Activated CD4-positive, alpha-beta T cell treated with anti-CD3 and anti-CD28 coated beads, Interleukin-2, amount 10 ng/mL, durations not matched to agents 7 days and 5 days (primary cell): ENCODE measurements around the gene ARID1B. TPM values are rescaled to one million over a fixed set of nuclear protein-coding genes. Genes with fewer than 3 reads are reported as not detected.

Experiments used
- CTCF ChIA-PET: fragments of 350-600 bp; sonication (Branson Sonifier 250); formaldehyde crosslinking; loops from one replicate; lab custom pipeline; 2021; ENCODE audit warnings: antibody characterized with exemption; lab: Charles Lee
- POLR2A ChIA-PET: fragments of 350-600 bp; sonication (Branson Sonifier 250); formaldehyde crosslinking; loops from one replicate; lab custom pipeline; 2021; ENCODE audit warnings: antibody characterized with exemption; lab: Charles Lee
- DNase-seq: peaks from one replicate; pipeline ENCODE4 v3.0.0-alpha.2; 2020
- H3K27ac Mint-ChIP-seq: one replicate; pipeline ENCODE4 v1.8.0; 2021; ENCODE audit warnings: mild to moderate bottlenecking, moderate library complexity, mixed read lengths
- H3K27me3 Mint-ChIP-seq: one replicate; pipeline ENCODE4 v1.8.0; 2021; ENCODE audit warnings: mixed read lengths
- H3K36me3 Mint-ChIP-seq: one replicate; pipeline ENCODE4 v1.8.0; 2021; ENCODE audit warnings: low read depth, mixed read lengths
- H3K4me1 Mint-ChIP-seq: one replicate; pipeline ENCODE4 v1.8.0; 2021; ENCODE audit warnings: mixed read lengths
- H3K4me3 Mint-ChIP-seq: one replicate; pipeline ENCODE4 v1.8.0; 2021; ENCODE audit warnings: mild to moderate bottlenecking, moderate library complexity, mixed read lengths
- H3K9me3 Mint-ChIP-seq: one replicate; pipeline ENCODE4 v1.8.0; 2021; ENCODE audit warnings: mixed read lengths
- total RNA-seq, 2 experiments: library from RNA; stranded (reverse); gene quantifications; one replicate each; pipeline ENCODE4 v1.2.3, GENCODE V29; 2021

The ARID1B gene
- total RNA-seq, 2 experiments from 2014 or later, result 76.8 to 89.6 TPM

DNA sequence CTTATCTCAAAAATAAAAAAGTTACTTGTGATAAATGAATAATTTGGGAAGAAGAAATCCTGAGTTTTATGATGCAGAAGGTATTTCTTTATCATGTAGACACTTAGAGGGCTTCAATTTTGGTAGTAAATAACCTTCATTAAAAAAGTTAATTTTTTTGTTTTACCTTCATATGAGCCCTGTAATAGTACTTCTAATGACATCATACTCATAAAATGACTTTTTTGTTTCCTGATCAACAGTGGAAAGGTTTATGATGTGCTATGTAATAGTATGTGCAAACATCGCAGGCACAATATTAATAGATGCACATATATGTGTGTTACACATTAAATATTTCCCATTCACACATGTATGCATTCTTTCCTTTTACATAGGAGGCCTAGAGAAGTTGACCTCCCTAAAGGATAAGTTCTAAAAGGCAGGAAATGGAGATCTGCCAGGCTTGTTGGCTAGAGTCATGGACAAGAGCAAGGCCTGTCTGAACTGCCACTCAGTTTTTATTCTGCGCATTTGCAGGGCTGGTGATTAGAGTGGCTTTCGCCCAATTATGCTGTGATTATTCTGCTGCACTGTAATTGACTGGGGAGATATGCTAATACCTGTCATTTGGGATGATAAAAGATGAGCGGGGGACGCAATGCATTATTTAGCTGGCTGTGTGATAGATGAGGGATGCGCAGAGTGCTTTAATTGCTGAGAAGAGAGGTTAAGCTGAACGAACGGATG, 273.5 kb downstream of the ARID1B start:
- ChIA-PET CTCF (no interaction called here), POLR2A (no interaction called here)
- Mint-ChIP-seq H3K4me3 (no peak overlapping the region), H3K36me3 (peaks cover 6% of the 10 kb centered on the region), H3K9me3 (peaks cover under 1% of the 10 kb centered on the region), H3K4me1 (peaks cover 18% of the 10 kb centered on the region), H3K27ac (no peak overlapping the region), H3K27me3 (no peaks in the 10 kb centered on the region)
- DNase-seq, result no peak

DNA sequence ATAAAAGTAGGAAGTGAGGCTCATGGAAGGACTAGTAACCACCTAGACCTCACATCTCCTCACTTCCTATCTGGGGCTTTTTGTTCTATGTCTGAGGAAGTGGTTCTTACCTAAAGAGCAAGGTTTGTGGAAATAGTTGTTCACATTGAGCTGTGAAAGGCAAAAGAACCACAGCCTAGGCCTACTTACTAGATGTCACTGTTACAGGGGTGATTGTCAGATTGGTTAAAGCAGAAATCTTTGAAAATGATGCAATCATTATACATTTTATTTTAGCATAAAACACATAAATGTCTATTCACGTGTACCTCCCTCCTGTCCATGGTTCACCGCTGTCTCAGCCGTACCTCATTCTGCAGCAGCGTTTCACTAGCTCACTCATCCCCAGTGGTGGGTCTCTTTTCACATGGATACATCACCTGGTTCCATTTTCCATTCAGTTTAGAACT, 277.4 kb downstream of the ARID1B start:
- H3K4me3 Mint-ChIP-seq, result no peak overlapping the region
- CTCF ChIA-PET, result interaction anchor here (0.6 to 1.6 kb wide), 6 partner anchors 9 to 62 kb away, joined by 3 to 4 read pairs (median 4); no protein-coding TSS in a partner anchor
- H3K9me3 Mint-ChIP-seq, result peaks cover 8% of the 10 kb centered on the region
- peak; percentile 50 for DNase-seq
- POLR2A ChIA-PET, result interaction anchor here (1.0 kb wide), 1 partner anchor 21 kb away, joined by 3 read pairs; no protein-coding TSS in a partner anchor
- H3K27ac Mint-ChIP-seq, result peak overlapping the region; percentile 86
- peaks cover 21% of the 10 kb centered on the region for H3K36me3 Mint-ChIP-seq
- H3K27me3 Mint-ChIP-seq, result no peaks in the 10 kb centered on the region
- H3K4me1 Mint-ChIP-seq, result peaks cover 30% of the 10 kb centered on the region

- Mint-ChIP-seq H3K4me1 (peaks cover 30% of the 10 kb centered on the region), H3K4me3 (no peak overlapping the region), H3K36me3 (peaks cover 21% of the 10 kb centered on the region), H3K27ac (no peak overlapping the region), H3K9me3 (peaks cover 8% of the 10 kb centered on the region), H3K27me3 (no peaks in the 10 kb centered on the region)
- CTCF ChIA-PET, result interaction anchor here (1.2 to 1.5 kb wide), 2 partner anchors 13 kb away, joined by 3 to 4 read pairs; no protein-coding TSS in a partner anchor
- POLR2A ChIA-PET, result interaction anchor here (0.6 kb wide), 1 partner anchor 51 kb away, joined by 4 read pairs; no protein-coding TSS in a partner anchor
- DNase-seq, result no peak
Observed at GRCh38 chr6:157055863-157056262, 278.7 kb downstream of the ARID1B start.

DNA sequence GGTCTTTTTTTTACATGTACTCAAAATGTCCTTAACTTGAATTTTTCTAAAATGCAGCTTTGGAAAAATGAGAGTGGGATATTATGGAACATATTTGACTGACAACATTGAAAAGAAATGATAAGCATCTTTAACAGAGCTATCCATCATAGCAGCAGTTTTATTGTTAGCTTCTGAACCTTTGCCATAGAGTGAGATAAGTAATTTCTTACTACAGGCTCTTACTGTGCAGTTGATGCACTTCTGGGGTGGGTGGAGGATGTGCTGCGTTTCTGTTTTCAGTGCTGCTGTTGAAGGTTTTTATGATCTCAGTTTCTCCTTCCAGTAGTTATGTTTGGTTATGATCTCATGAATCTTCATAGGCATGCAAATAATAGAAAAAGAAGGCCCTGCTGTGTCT, 279.1 kb downstream of the ARID1B start:
- no peak for DNase-seq
- H3K36me3 Mint-ChIP-seq, result peaks cover 21% of the 10 kb centered on the region
- H3K4me3 Mint-ChIP-seq, result no peak overlapping the region
- H3K4me1 Mint-ChIP-seq, result peaks cover 30% of the 10 kb centered on the region
- peaks cover 8% of the 10 kb centered on the region for H3K9me3 Mint-ChIP-seq
- no peak overlapping the region for H3K27ac Mint-ChIP-seq
- POLR2A ChIA-PET, result interaction anchor here (0.6 kb wide), 1 partner anchor 51 kb away, joined by 4 read pairs; no protein-coding TSS in a partner anchor
- CTCF ChIA-PET, result interaction anchor here (1.2 kb wide), 1 partner anchor 13 kb away, joined by 3 read pairs; no protein-coding TSS in a partner anchor
- H3K27me3 Mint-ChIP-seq, result no peaks in the 10 kb centered on the region

DNA sequence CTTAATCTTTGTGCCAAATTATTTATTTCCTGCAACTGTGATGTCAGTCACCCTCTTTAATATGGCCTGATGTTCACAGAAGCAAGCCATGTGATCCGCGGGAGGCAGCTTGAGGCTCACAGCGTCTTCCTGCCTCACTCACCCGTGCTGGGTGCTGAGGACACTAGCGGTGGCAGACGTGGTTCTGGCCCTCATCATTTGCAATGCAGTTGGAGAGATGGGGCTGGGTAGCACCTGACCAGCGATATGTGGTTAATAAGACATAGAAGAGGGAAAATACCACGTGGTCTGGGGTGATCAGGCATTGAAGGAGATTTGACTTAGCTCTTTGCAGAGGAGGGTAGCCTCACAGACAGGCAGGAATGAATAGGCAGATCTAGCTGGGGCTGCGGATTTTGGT, 281.4 kb downstream of the ARID1B start:
- CTCF ChIA-PET, result no interaction called here
- POLR2A ChIA-PET, result interaction anchor here (0.6 to 0.7 kb wide), 2 partner anchors 175 to 256 kb away, joined by 3 to 8 read pairs; no protein-coding TSS in a partner anchor
- H3K9me3 Mint-ChIP-seq, result peaks cover 8% of the 10 kb centered on the region
- no peak for DNase-seq
- H3K4me3 Mint-ChIP-seq, result no peak overlapping the region
- H3K36me3 Mint-ChIP-seq, result peaks cover 21% of the 10 kb centered on the region
- no peak overlapping the region for H3K27ac Mint-ChIP-seq
- no peaks in the 10 kb centered on the region for H3K27me3 Mint-ChIP-seq
- H3K4me1 Mint-ChIP-seq, result peaks cover 32% of the 10 kb centered on the region

DNA sequence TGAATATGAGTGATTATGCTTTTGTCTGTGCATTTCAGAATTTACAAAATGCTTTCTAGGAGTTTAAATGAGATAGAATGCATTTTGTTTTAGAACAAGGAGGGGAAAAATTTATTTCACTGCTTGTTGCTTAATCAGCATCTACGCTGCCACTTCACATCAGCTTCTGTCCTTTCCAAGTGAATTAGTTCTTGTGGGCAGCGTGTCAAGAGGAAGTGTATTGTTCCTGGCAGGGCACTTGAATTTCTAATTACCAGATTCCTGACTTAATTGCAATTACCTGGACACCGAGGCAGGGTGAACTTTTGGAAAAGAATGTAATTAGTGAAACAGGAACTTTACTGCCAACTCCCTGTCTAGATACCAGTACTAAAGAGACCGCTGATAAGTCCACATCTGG, 282.6 kb downstream of the ARID1B start:
- H3K27me3 Mint-ChIP-seq, result no peaks in the 10 kb centered on the region
- peaks cover 8% of the 10 kb centered on the region for H3K9me3 Mint-ChIP-seq
- peaks cover 25% of the 10 kb centered on the region for H3K4me1 Mint-ChIP-seq
- ChIA-PET CTCF (no interaction called here), POLR2A (no interaction called here)
- DNase-seq, result no peak
- H3K4me3 Mint-ChIP-seq, result no peak overlapping the region
- peaks cover 23% of the 10 kb centered on the region for H3K36me3 Mint-ChIP-seq
- no peak overlapping the region for H3K27ac Mint-ChIP-seq

DNA sequence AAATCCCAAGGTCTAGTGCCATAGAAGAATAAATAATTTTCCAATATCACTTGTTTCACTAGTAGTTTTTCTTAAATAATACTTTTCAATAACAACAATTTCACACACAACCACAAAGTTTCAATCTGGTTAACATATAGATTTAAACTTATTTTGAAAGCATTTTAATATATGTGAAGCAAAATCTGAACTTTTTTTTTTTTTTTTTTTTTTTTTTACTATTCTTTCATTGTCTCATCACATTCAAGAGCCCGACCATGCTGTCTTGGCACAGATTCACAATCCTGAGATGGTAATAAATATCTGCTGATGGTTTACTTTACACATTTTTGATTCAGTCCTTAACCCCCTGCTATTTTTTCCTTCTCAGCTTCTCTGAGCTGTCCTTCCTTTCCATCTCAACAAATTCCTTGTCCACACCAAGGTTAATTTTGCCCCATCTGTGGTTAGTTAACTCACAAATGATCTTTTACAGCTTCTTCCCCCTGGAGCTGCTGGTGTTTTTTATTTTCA, 283.3 kb downstream of the ARID1B start:
- H3K4me1 Mint-ChIP-seq, result peaks cover 17% of the 10 kb centered on the region

DNA sequence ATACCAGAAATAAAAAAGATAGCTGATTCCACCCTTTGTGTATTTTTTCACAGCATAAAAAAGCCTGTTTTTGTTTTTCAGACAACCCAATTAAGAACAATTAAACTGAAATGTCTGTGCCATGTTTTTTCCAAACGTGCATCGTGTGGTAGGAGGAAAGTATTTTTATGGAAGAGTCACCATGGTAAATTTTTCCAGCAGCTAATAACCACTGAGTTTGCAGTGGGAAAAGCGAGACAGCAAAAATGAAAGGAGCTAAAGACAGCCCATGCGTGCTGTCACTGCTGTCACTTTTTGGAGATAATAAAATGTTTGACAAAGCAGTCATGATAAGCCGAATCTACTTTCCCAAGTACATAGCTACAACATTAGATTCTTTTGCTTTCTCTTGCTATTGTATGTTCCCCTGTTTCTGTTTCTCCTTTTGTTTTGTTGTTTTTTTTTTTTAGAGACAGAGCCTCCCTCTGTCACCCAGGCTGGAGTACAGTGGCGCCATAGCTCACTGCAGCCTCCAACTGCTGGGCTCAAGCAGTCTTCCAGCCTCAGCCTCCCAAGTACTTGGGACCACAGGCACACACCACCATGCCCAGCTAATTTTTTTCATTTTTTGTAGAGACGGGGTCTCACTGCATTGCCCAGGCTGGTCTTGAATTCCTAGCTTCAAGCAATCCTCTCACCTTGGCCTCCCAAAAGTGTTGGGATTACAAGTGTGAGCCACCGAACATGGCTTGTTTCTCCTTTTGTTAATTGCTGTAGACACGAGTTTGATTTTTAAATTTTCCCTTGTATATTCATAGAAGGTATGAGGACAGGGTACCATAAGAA, 284.8 kb downstream of the ARID1B start:
- Mint-ChIP-seq H3K36me3 (peaks cover 9% of the 10 kb centered on the region), H3K4me1 (peaks cover 13% of the 10 kb centered on the region), H3K27me3 (no peaks in the 10 kb centered on the region), H3K9me3 (no peaks in the 10 kb centered on the region), H3K27ac (no peak overlapping the region), H3K4me3 (no peak overlapping the region)
- CTCF ChIA-PET, result interaction anchor here (1.5 kb wide), 1 partner anchor 25 kb away, joined by 8 read pairs; no protein-coding TSS in a partner anchor
- POLR2A ChIA-PET, result no interaction called here
- no peak for DNase-seq

More for the DNA sequence above, 283.3 kb downstream of the ARID1B start:
- H3K9me3 Mint-ChIP-seq, result peaks cover 8% of the 10 kb centered on the region
- ChIA-PET CTCF (interaction anchor here (0.7 to 1.5 kb wide), 2 partner anchors 23 to 78 kb away, joined by 3 to 8 read pairs; no protein-coding TSS in a partner anchor), POLR2A (no interaction called here)
- DNase-seq, result no peak
- H3K36me3 Mint-ChIP-seq, result peaks cover 19% of the 10 kb centered on the region
- no peak overlapping the region for H3K27ac Mint-ChIP-seq
- no peaks in the 10 kb centered on the region for H3K27me3 Mint-ChIP-seq
- H3K4me3 Mint-ChIP-seq, result no peak overlapping the region

DNA sequence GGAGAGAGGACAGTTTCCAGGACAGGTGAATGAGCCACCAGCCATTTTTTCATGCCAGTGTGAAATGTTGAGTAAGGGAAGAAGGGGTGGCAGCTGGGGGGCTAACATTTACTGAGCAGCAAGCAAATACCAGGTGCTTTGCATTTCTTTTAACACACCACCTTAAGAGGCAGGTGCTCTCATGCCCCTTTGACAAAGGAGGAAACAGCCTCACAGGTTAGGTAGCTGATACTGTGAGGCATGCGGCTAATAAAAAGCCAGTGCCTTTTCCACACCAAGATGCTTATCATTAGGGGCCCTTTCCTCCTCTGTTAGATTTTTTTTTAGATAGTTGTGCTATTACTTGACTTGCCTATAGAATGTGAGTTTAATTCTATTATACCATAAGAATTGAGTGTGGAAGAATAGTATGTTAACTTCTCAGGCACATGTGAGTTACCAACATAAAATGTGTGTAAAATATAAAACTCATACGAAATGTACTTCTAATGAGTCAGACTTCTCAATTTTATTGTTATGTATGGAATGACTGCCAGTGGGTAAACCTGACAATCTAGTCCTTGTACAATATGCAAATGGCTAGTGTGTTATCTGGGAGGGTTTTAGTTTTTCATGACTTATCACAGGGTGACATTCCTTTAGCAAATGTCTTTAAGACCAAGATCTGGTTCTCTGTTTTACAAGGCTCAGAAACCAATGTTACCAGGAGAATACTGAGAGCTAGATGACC, 286.2 kb downstream of the ARID1B start:
- H3K36me3 Mint-ChIP-seq, result peaks cover 6% of the 10 kb centered on the region
- H3K4me1 Mint-ChIP-seq, result peaks cover 21% of the 10 kb centered on the region
- POLR2A ChIA-PET, result no interaction called here
- no peak overlapping the region for H3K27ac Mint-ChIP-seq
- CTCF ChIA-PET, result interaction anchor here (0.6 kb wide), 2 partner anchors 386 to 438 kb away, joined by 3 to 5 read pairs; no protein-coding TSS in a partner anchor
- no peaks in the 10 kb centered on the region for H3K9me3 Mint-ChIP-seq
- H3K27me3 Mint-ChIP-seq, result no peaks in the 10 kb centered on the region
- H3K4me3 Mint-ChIP-seq, result no peak overlapping the region
- DNase-seq, result no peak

- POLR2A ChIA-PET, result no interaction called here
- Mint-ChIP-seq H3K4me1 (peaks cover 23% of the 10 kb centered on the region), H3K27ac (no peak overlapping the region)
Observed at GRCh38 chr6:157063923-157064322, 286.7 kb downstream of the ARID1B start.

GRCh38 chr6:157064502-157064901, 287.3 kb downstream of the ARID1B start:
- Mint-ChIP-seq H3K27me3 (no peaks in the 10 kb centered on the region), H3K27ac (no peak overlapping the region), H3K36me3 (peaks cover 3% of the 10 kb centered on the region), H3K9me3 (no peaks in the 10 kb centered on the region), H3K4me3 (no peak overlapping the region), H3K4me1 (peaks cover 25% of the 10 kb centered on the region)
- POLR2A ChIA-PET, result no interaction called here
- DNase-seq, result no peak
- CTCF ChIA-PET, result no interaction called here

More at GRCh38 chr6:157063923-157064322, 286.7 kb downstream of the ARID1B start:
- H3K36me3 Mint-ChIP-seq, result peaks cover 3% of the 10 kb centered on the region
- DNase-seq, result no peak
- no peak overlapping the region for H3K4me3 Mint-ChIP-seq
- no peaks in the 10 kb centered on the region for H3K9me3 Mint-ChIP-seq
- H3K27me3 Mint-ChIP-seq, result no peaks in the 10 kb centered on the region
- CTCF ChIA-PET, result no interaction called here

DNA sequence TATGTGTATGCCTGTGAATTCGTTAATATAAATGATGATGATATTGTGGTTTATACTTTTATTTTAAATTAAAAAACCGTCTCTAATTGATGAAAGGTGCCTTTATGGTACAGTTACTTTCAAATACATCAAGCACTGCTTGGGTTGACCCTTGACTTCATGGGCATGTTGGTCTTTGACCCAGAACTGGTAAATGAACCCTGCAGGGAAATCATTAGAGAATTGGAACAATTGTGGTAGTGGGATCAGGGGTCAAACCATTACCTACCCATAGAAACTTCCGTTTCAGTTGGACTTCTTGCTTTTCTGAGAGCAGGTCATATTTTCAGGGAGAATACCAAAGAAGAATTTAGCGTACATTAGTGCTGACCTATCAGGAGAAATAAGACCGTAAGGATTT, 288.2 kb downstream of the ARID1B start:
- H3K27ac Mint-ChIP-seq, result no peak overlapping the region
- H3K36me3 Mint-ChIP-seq, result peaks cover 3% of the 10 kb centered on the region
- DNase-seq, result no peak
- H3K4me3 Mint-ChIP-seq, result no peak overlapping the region
- peaks cover 29% of the 10 kb centered on the region for H3K4me1 Mint-ChIP-seq
- H3K9me3 Mint-ChIP-seq, result no peaks in the 10 kb centered on the region
- ChIA-PET POLR2A (no interaction called here), CTCF (no interaction called here)
- H3K27me3 Mint-ChIP-seq, result no peaks in the 10 kb centered on the region
